PC-3 (cell line): Measurements from ENCODE around the gene VPS8. TPM values are rescaled to one million over a fixed set of nuclear protein-coding genes. Genes with fewer than 3 reads are reported as not detected.

ENCODE experiments used
- ATAC-seq: fragments of 200-7000 bp; cut with Tn5 transposase; 2 replicates; pipeline ENCODE4 v1.9.1; 2020; ENCODE audit warnings: mild to moderate bottlenecking, moderate library complexity
- BruUV-seq: library from RNA; stranded (reverse); fragments of 400-500 nt; replicated peaks from 2 replicates; lab custom pipeline; 2021; lab: Mats Ljungman, UMichigan
- CTCF ChIA-PET: fragments of 300-600 bp; sonication (Branson Sonifier 250); formaldehyde crosslinking; loops from one replicate; lab custom pipeline; 2022; ENCODE audit warnings: antibody characterized with exemption; lab: Charles Lee
- POLR2A ChIA-PET: fragments of 300-600 bp; sonication (Branson Sonifier 250); formaldehyde crosslinking; loops from one replicate; lab custom pipeline; 2022; ENCODE audit warnings: antibody characterized with exemption; ENCODE audit not compliant: unreplicated experiment; lab: Charles Lee
- DNase-seq: peaks from one replicate; pipeline ENCODE4 v3.0.0-alpha.2; 2015
- H2AFZ ChIP-seq: fragments of 300-600 bp; sonication (generic); 2 replicates; pipeline ENCODE4 v1.6.0; 2016; ENCODE audit warnings: antibody characterized with exemption, low read length
- H3F3A ChIP-seq: fragments of 300-600 bp; sonication (generic); one replicate; pipeline ENCODE4 v1.6.0; 2017; ENCODE audit warnings: antibody characterized with exemption, low read length, control low read depth, mild to moderate bottlenecking; ENCODE audit not compliant: unreplicated experiment
- H3K27ac ChIP-seq: fragments of 300-600 bp; sonication (generic); 2 replicates; pipeline ENCODE4 v1.5.1; 2016; ENCODE audit warnings: mild to moderate bottlenecking, low read length
- H3K27me3 ChIP-seq: fragments of 300-600 bp; sonication (generic); 2 replicates; pipeline ENCODE4 v1.6.1; 2016; ENCODE audit warnings: low read length, mixed read lengths
- H3K36me3 ChIP-seq: fragments of 300-600 bp; sonication (generic); 2 replicates; pipeline ENCODE4 v1.6.1; 2016; ENCODE audit warnings: low read depth, mixed run types, low read length, mixed read lengths
- H3K4me1 ChIP-seq: fragments of 300-600 bp; sonication (generic); 2 replicates; pipeline ENCODE4 v1.5.1; 2016; ENCODE audit warnings: low read length; ENCODE audit not compliant: insufficient read depth
- H3K4me2 ChIP-seq: fragments of 300-600 bp; sonication (generic); 2 replicates; pipeline ENCODE4 v1.6.0; 2016; ENCODE audit warnings: low read length
- H3K4me3 ChIP-seq: fragments of 300-600 bp; sonication (generic); 2 replicates; pipeline ENCODE4 v1.5.1; 2016; ENCODE audit warnings: mild to moderate bottlenecking, low read length, mixed read lengths
- H3K79me2 ChIP-seq: fragments of 300-600 bp; sonication (generic); 2 replicates; pipeline ENCODE4 v1.6.1; 2017; ENCODE audit warnings: low read length, mixed read lengths
- H3K9ac ChIP-seq: fragments of 300-600 bp; sonication (generic); 2 replicates; pipeline ENCODE4 v1.6.0; 2016; ENCODE audit warnings: mild to moderate bottlenecking, low read length
- H3K9me2 ChIP-seq: fragments of 300-600 bp; sonication (generic); replicated peaks from 2 replicates; pipeline ENCODE4 v1.6.1; 2016; ENCODE audit warnings: mixed run types, low read length, mixed read lengths
- H3K9me3 ChIP-seq: fragments of 300-600 bp; sonication (generic); 2 replicates; pipeline ENCODE4 v1.6.1; 2016; ENCODE audit warnings: low read length, mixed read lengths
- H4K20me1 ChIP-seq: fragments of 300-600 bp; sonication (generic); 2 replicates; pipeline ENCODE4 v1.6.1; 2016; ENCODE audit warnings: low read length, mixed read lengths
- EZH2 ChIP-seq: fragments of 300-600 bp; sonication (generic); IDR thresholded peaks from one replicate; pipeline ENCODE4 v1.6.1; 2017; ENCODE audit warnings: antibody characterized with exemption, mild to moderate bottlenecking, low read length; ENCODE audit not compliant: unreplicated experiment
- EZH2phosphoT487 ChIP-seq: fragments of 300-600 bp; sonication (generic); IDR thresholded peaks from 2 replicates; pipeline ENCODE4 v1.6.1; 2018; ENCODE audit warnings: mild to moderate bottlenecking, antibody characterized with exemption, low read length, borderline replicate concordance
- intact Hi-C: fragments of 100-400 bp; cut with micrococcal nuclease; formaldehyde crosslinking; loops from 2 replicates; pipeline ENCODE4 v1.9.0; 2023
- total RNA-seq: library from RNA; depleted of rRNA; stranded (reverse); fragments of >200 nt; gene quantifications from 2 replicates; pipeline ENCODE4 v1.2.3, GENCODE V29; 2014
- TF ChIP-seq, protein P1 (sequence below): fragments of 300-600 bp; sonication (generic); conservative IDR thresholded peaks from 2 replicates; pipeline ENCODE4 v1.5.1; 2017; ENCODE audit warnings: antibody characterized with exemption, low read depth, mild to moderate bottlenecking, low read length

The VPS8 gene
- total RNA-seq, 1 experiment from 2014 or later: 38.0 TPM

DNA sequence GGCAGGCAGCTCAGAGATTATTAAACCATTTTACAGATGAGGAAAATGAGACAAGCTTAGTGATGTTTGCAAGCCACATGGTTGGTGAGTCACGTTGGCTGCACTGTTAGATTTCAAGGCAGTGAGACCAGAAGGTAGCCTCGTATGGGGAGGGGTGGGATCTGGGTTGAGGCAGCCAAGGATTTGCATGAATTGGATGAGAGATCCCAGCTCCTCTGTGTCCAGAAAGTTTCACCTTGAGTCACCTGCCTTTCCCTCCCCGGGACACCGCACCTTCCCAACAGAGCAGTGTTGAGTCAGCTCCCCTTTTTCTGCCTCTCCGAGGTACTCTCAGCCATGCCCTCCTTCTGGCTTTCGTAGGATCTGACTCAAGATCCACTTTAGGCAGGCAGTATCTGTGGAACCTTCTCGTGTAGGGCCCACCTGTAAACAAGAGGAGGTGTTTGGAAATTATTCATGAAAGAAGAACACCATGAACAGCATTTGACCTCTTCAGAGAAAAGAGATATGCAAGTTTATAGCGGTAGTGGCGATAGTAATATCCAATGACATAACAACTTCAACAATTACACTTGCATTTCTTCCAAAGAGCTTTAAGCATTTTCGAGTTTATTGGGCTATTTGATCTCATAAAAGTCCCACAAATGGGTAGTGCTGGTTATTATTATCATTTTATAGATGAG is 46.8 kb upstream of the VPS8 start:
- intact Hi-C loops: no loop called here
- H3K9me3 ChIP-seq: no peaks in the 10 kb centered on the region
- CTCF ChIA-PET: interaction anchor here (0.6 to 1.7 kb wide), 2 partner anchors 73 to 204 kb away, joined by 3 to 29 read pairs; partner anchors contain the start of gene EPHB3
- peak overlapping the region; percentile 3; the same call in 1 of the 2 replicates for H3K9ac ChIP-seq
- H2AFZ ChIP-seq: peak overlapping the region; percentile 30
- no peaks in the 10 kb centered on the region for H4K20me1 ChIP-seq
- H3F3A ChIP-seq: no peaks in the 10 kb centered on the region
- peak overlapping the region; percentile 66 for H3K4me2 ChIP-seq
- DNase-seq: peak; percentile 80
- POLR2A ChIA-PET: interaction anchor here (0.7 kb wide), 1 partner anchor 198 kb away, joined by 3 read pairs; no protein-coding TSS in a partner anchor
- TF ChIP-seq EZH2: no peak
- TF ChIP-seq, protein P1, sequence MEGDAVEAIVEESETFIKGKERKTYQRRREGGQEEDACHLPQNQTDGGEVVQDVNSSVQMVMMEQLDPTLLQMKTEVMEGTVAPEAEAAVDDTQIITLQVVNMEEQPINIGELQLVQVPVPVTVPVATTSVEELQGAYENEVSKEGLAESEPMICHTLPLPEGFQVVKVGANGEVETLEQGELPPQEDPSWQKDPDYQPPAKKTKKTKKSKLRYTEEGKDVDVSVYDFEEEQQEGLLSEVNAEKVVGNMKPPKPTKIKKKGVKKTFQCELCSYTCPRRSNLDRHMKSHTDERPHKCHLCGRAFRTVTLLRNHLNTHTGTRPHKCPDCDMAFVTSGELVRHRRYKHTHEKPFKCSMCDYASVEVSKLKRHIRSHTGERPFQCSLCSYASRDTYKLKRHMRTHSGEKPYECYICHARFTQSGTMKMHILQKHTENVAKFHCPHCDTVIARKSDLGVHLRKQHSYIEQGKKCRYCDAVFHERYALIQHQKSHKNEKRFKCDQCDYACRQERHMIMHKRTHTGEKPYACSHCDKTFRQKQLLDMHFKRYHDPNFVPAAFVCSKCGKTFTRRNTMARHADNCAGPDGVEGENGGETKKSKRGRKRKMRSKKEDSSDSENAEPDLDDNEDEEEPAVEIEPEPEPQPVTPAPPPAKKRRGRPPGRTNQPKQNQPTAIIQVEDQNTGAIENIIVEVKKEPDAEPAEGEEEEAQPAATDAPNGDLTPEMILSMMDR: no peak
- no peak for TF ChIP-seq EZH2phosphoT487
- peak overlapping the region; percentile 73 for H3K27ac ChIP-seq
- H3K4me3 ChIP-seq: peak overlapping the region; percentile 32; the same call in 1 of the 2 replicates
- H3K27me3 ChIP-seq: no peaks in the 10 kb centered on the region
- no peaks in the 10 kb centered on the region for H3K79me2 ChIP-seq
- ATAC-seq: peak; percentile 74
- no TSS peak for BruUV-seq
- no peaks in the 10 kb centered on the region for H3K36me3 ChIP-seq
- peaks cover 16% of the 10 kb centered on the region for H3K4me1 ChIP-seq
- no peaks in the 10 kb centered on the region for H3K9me2 ChIP-seq

DNA sequence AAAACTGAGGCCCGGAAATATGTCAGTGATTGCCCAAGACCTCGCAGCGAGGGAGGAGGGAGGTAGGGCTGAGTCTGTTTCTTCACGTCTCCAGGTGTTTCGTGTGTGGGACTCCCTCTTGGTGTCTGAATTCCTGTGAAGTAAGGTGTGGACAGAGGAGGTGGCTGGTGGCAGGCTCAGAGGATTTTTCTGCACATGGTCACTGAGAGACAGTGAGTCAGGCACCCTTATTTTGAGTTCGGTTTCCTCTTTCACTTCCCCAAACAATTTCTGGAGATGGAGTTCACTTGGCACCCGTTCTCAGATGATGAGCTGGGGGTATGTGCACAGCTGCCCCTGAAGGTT is 46.3 kb upstream of the VPS8 start:
- ChIA-PET POLR2A (interaction anchor here (0.6 to 1.2 kb wide), 3 partner anchors 13 to 1459 kb away, joined by 3 to 4 read pairs (median 3); no protein-coding TSS in a partner anchor), CTCF (interaction anchor here (0.6 to 1.7 kb wide), 2 partner anchors 93 to 205 kb away, joined by 3 to 29 read pairs; partner anchors contain the start of gene EPHB3)
- Histone ChIP-seq H3K27ac (peak overlapping the region; percentile 73), H3F3A (no peaks in the 10 kb centered on the region), H3K36me3 (no peaks in the 10 kb centered on the region), H3K4me2 (peak overlapping the region; percentile 66), H3K9me2 (no peaks in the 10 kb centered on the region), H3K79me2 (no peaks in the 10 kb centered on the region), H3K9ac (peak overlapping the region; percentile 3; the same call in 1 of the 2 replicates), H3K4me3 (peak overlapping the region; percentile 32; the same call in 1 of the 2 replicates), H3K4me1 (peaks cover 16% of the 10 kb centered on the region), H4K20me1 (no peaks in the 10 kb centered on the region), H3K27me3 (no peaks in the 10 kb centered on the region), H2AFZ (peak overlapping the region; percentile 30), H3K9me3 (no peaks in the 10 kb centered on the region)
- TF ChIP-seq EZH2phosphoT487 (no peak), EZH2 (no peak)
- TF ChIP-seq, protein P1: no peak
- intact Hi-C loops: no loop called here
- ATAC-seq: peak; percentile 59
- peak; percentile 60 for DNase-seq
- no TSS peak for BruUV-seq
